Ectodermal cell (in vitro differentiated cells): ENCODE measurements around the gene DUSP2.
"Not testable (repeated sequence)": the region's sequence is repeated elsewhere in the genome, so short reads cannot be mapped to it uniquely, and the experiment has no call there.

Experiments
- H3K27ac ChIP-seq: 2 replicates; pipeline ENCODE4 v1.7.0; 2013; ENCODE audit warnings: mild to moderate bottlenecking, low read depth, low read length; ENCODE audit not compliant: insufficient read depth, poor library complexity, severe bottlenecking
- H3K27me3 ChIP-seq: 2 replicates; pipeline ENCODE4 v1.7.0; 2013; ENCODE audit warnings: mild to moderate bottlenecking, low read length; ENCODE audit not compliant: insufficient read depth, control insufficient read depth, poor library complexity, severe bottlenecking
- H3K36me3 ChIP-seq: one replicate; pipeline ENCODE4 v1.7.0; 2013; ENCODE audit warnings: low read length; ENCODE audit not compliant: control insufficient read depth, insufficient read depth
- H3K4me1 ChIP-seq: one replicate; pipeline ENCODE4 v1.7.0; 2013; ENCODE audit warnings: low read length; ENCODE audit not compliant: control insufficient read depth, insufficient read depth
- H3K4me3 ChIP-seq: 2 replicates; pipeline ENCODE4 v1.7.0; 2013; ENCODE audit warnings: low read depth, low read length, control low read depth; ENCODE audit not compliant: insufficient read depth
- H3K9me3 ChIP-seq: 2 replicates; pipeline ENCODE4 v1.7.0; 2013; ENCODE audit warnings: mild to moderate bottlenecking, low read length, moderate library complexity; ENCODE audit not compliant: control insufficient read depth
- WGBS, 2 experiments: methylation state at CpG; one replicate each; pipeline ENCODE4 v1.1.7; 2013; ENCODE audit warnings: missing lambda C conversion rate in 2 of 2; 5-methylcytosine and 5-hydroxymethylcytosine counted together

Gene DUSP2

DNA sequence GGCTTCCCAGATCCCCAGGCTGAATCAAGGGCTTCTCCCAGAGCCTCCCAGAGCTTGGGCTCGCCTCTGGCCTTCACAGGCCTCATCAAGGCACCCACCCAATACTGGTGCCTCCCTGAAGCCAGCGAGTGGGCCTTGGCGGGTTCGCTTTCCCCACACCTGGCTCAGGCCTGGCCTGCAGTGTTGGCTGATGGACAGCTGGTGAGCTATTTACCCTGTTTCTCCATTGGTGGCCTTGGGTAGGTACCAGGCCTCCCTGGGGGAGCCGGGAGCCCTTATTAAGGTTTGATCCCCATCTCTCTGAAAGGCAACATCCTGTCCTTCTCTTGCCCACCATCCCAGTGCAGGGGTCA lies 18.2 kb upstream of the DUSP2 start:
- Histone ChIP-seq H3K4me3 (no peak overlapping the region), H3K4me1 (no peaks in the 10 kb centered on the region), H3K27ac (no peak overlapping the region), H3K27me3 (no peaks in the 10 kb centered on the region), H3K9me3 (no peaks in the 10 kb centered on the region), H3K36me3 (no peaks in the 10 kb centered on the region)
- WGBS, 2 experiments = 95% methylated on average over 5 of the region's 5 CpGs

DNA sequence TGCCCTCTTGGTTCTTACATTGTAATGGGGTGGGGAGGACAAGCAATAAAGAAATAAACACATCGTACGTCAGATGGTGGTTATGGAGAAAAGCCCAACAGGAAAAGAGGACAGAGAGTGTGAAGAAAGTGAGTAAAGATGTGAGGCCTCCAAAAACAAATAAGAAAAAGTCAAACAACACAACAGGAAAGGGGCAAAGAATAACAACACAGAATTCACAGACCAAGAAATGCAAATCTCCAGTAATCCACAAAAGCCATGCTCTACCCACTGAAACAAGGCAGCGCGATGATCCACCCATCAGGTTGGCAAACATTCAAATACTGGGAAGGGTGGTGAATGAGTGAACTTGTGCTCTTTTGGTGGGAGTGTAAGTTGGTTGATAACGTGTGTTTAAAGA lies 16.7 kb upstream of the DUSP2 start:
- Histone ChIP-seq H3K4me3 (no peak overlapping the region), H3K27ac (no peak overlapping the region), H3K27me3 (no peaks in the 10 kb centered on the region), H3K36me3 (no peaks in the 10 kb centered on the region), H3K9me3 (no peaks in the 10 kb centered on the region), H3K4me1 (peaks cover 5% of the 10 kb centered on the region)
- 85 to 89% methylated on average over 5 of the region's 5 CpGs for WGBS, 2 experiments

- 87 to 95% methylated on average over 3 to 4 of the region's 5 CpGs for WGBS, 2 experiments
These were observed 15.1 kb upstream of the DUSP2 start for GRCh38 chr2:96160366-96160765.

GRCh38 chr2:96159084-96159830 lies 14.0 kb upstream of the DUSP2 start:
- no peak overlapping the region for H3K27ac ChIP-seq
- H3K27me3 ChIP-seq = no peaks in the 10 kb centered on the region
- H3K4me3 ChIP-seq = no peak overlapping the region
- no peaks in the 10 kb centered on the region for H3K36me3 ChIP-seq
- 87 to 88% methylated on average over 17 of the region's 17 CpGs for WGBS, 2 experiments
- H3K9me3 ChIP-seq = no peaks in the 10 kb centered on the region
- H3K4me1 ChIP-seq = peaks cover 5% of the 10 kb centered on the region

More at GRCh38 chr2:96160366-96160765, 15.1 kb upstream of the DUSP2 start:
- H3K4me3 ChIP-seq, H3K4me1 ChIP-seq, H3K36me3 ChIP-seq, H3K9me3 ChIP-seq, H3K27ac ChIP-seq, H3K27me3 ChIP-seq: not testable (repeated sequence)

DNA sequence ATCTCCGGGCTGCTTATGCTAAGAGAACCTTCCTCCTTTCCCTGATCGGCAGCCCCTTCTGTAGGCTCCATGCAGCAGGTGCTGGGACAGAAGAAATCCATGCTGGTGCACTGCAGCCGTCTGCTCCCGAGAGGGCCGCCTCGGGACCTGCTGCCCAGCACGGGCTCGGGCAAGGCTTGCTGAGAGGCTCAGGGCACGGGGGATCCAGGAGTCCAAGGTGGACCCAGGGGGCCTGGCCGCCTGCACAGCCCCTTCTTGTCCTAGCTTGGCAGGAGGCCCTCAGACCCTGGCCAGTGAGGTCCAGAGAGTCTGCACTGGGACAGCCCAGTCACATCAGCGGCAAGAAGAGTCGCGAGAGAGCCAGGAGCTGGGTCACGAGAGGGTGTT lies 13.3 kb upstream of the DUSP2 start:
- Histone ChIP-seq H3K36me3 (no peaks in the 10 kb centered on the region), H3K27ac (no peak overlapping the region), H3K4me3 (no peak overlapping the region), H3K27me3 (no peaks in the 10 kb centered on the region), H3K9me3 (no peaks in the 10 kb centered on the region), H3K4me1 (peaks cover 6% of the 10 kb centered on the region)
- 89 to 90% methylated on average over 14 of the region's 14 CpGs for WGBS, 2 experiments

- no peak overlapping the region for H3K27ac ChIP-seq
- no peaks in the 10 kb centered on the region for H3K27me3 ChIP-seq
- no peaks in the 10 kb centered on the region for H3K9me3 ChIP-seq
- 85 to 86% methylated on average over 17 to 19 of the region's 19 CpGs for WGBS, 2 experiments
- H3K36me3 ChIP-seq = no peaks in the 10 kb centered on the region
- H3K4me1 ChIP-seq = peaks cover 13% of the 10 kb centered on the region
- no peak overlapping the region for H3K4me3 ChIP-seq
These were observed 12.7 kb upstream of the DUSP2 start for GRCh38 chr2:96157649-96158553.

DNA sequence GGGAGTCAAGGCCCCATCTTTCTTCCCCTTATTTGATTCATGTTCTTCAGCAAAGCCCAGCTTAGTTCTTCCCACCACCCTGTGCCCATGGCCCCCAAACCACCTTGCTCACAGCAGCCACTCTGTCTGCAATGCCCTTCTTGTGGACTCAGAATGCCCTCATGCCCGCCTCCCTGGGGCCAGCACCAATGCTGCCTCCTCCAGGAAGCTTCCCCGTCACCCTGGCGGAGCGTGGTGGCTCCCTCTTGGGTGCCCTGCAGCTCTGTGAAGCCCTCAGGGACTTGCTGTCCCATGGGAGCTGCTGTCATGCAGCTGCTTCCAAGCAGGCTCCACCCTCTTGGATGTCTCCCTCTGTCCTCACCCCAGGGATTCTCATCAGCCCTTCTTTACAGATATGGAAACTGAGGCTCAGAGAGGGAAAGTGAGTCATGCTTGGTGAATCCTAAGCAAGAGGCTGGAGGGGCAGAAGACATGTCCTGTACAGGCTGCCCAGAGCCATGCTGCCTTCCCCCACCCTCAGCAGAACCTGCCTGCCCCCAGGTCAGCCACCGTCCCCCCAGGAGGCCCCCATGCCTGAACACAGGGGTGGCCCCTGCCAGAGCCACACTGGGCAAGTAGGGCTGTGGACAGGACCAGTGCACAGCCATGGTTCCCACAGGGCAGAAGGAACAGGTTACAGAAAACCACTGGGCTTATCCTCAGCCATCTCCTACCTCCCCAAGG lies 11.8 kb upstream of the DUSP2 start:
- Histone ChIP-seq H3K36me3 (no peaks in the 10 kb centered on the region), H3K9me3 (no peaks in the 10 kb centered on the region), H3K27ac (no peak overlapping the region), H3K4me1 (peaks cover 19% of the 10 kb centered on the region), H3K4me3 (no peak overlapping the region), H3K27me3 (no peaks in the 10 kb centered on the region)
- 92 to 94% methylated on average over 5 of the region's 5 CpGs for WGBS, 2 experiments

GRCh38 chr2:96156011-96156820 lies 11.0 kb upstream of the DUSP2 start:
- H3K27me3 ChIP-seq = no peaks in the 10 kb centered on the region
- no peak overlapping the region for H3K4me3 ChIP-seq
- no peaks in the 10 kb centered on the region for H3K36me3 ChIP-seq
- 93 to 94% methylated on average over 10 of the region's 10 CpGs for WGBS, 2 experiments
- no peak overlapping the region for H3K27ac ChIP-seq
- peaks cover 22% of the 10 kb centered on the region for H3K4me1 ChIP-seq
- no peaks in the 10 kb centered on the region for H3K9me3 ChIP-seq

GRCh38 chr2:96154506-96155380 lies 9.5 kb upstream of the DUSP2 start:
- no peaks in the 10 kb centered on the region for H3K27me3 ChIP-seq
- H3K4me1 ChIP-seq = peaks cover 22% of the 10 kb centered on the region
- H3K4me3 ChIP-seq = no peak overlapping the region
- WGBS, 2 experiments = 87 to 88% methylated on average over 16 of the region's 16 CpGs
- H3K27ac ChIP-seq = no peak overlapping the region
- no peaks in the 10 kb centered on the region for H3K36me3 ChIP-seq
- H3K9me3 ChIP-seq = no peaks in the 10 kb centered on the region
